Fibroblast of peridontal ligament (primary cell): ENCODE results near the gene CAPN3.
A peak's percentile ranks its signal among the peaks of the same experiment; 100 is the strongest.

Source experiments
- DNase-seq: peaks from one replicate; pipeline ENCODE4 v3.0.0-alpha.2; 2010; ENCODE audit errors: extremely low read depth

The CAPN3 gene

GRCh38 chr15:42356851-42357250 lies 2.5 kb upstream of the CAPN3 start:
- DNase-seq = no peak

- no peak for DNase-seq
Observed at GRCh38 chr15:42358141-42358540, 1.2 kb upstream of the CAPN3 start.

- no peak for DNase-seq
Observed at GRCh38 chr15:42359985-42360384, 684 bp downstream of the CAPN3 start.

- DNase-seq = no peak
Observed at GRCh38 chr15:42360535-42361112, 1.3 kb downstream of the CAPN3 start.

- DNase-seq = no peak
Observed at GRCh38 chr15:42363487-42363886, 4.2 kb downstream of the CAPN3 start.

- DNase-seq = no peak
Observed at GRCh38 chr15:42363942-42364341, 4.6 kb downstream of the CAPN3 start.

- no peak for DNase-seq
Observed at GRCh38 chr15:42364529-42364928, 5.2 kb downstream of the CAPN3 start.

- no peak for DNase-seq
Observed at GRCh38 chr15:42365921-42366550, 6.7 kb downstream of the CAPN3 start.

- peak; percentile 38 for DNase-seq
Observed at GRCh38 chr15:42367041-42367440, 7.7 kb downstream of the CAPN3 start.

- DNase-seq = no peak
Observed at GRCh38 chr15:42368096-42368495, 8.8 kb downstream of the CAPN3 start.

GRCh38 chr15:42371096-42371495 lies 11.8 kb downstream of the CAPN3 start:
- peak; percentile 28 for DNase-seq

GRCh38 chr15:42373274-42373673 lies 14.0 kb downstream of the CAPN3 start:
- DNase-seq = no peak

GRCh38 chr15:42373936-42374335 lies 14.6 kb downstream of the CAPN3 start:
- no peak for DNase-seq

GRCh38 chr15:42374810-42375209 lies 15.5 kb downstream of the CAPN3 start:
- DNase-seq = no peak

GRCh38 chr15:42375252-42375651 lies 16.0 kb downstream of the CAPN3 start:
- DNase-seq = no peak

- DNase-seq = no peak
Observed at GRCh38 chr15:42375941-42376340, 16.6 kb downstream of the CAPN3 start.

GRCh38 chr15:42378011-42378410 lies 18.7 kb downstream of the CAPN3 start:
- no peak for DNase-seq

- DNase-seq = no peak
Observed at GRCh38 chr15:42384597-42384996, 25.3 kb downstream of the CAPN3 start.

- peak; percentile 52 for DNase-seq
Observed at GRCh38 chr15:42385206-42385979, 26.1 kb downstream of the CAPN3 start.

GRCh38 chr15:42385980-42386700 lies 26.8 kb downstream of the CAPN3 start:
- DNase-seq = no peak

GRCh38 chr15:42387603-42388002 lies 28.3 kb downstream of the CAPN3 start:
- DNase-seq = peak; percentile 38

- no peak for DNase-seq
Observed at GRCh38 chr15:42392309-42393024, 33.2 kb downstream of the CAPN3 start.
